HepG2 (cell line): ENCODE measurements around the gene NEAT1. TPM values are rescaled to one million over a fixed set of nuclear protein-coding genes. Genes with fewer than 3 reads are reported as not detected.
A peak's percentile ranks its signal among the peaks of the same experiment; 100 is the strongest.

ENCODE experiments used
- ATAD3A ChIP-seq: sonication (generic); formaldehyde crosslinking; IDR thresholded peaks from 2 replicates; pipeline ENCODE4 v1.4.0; 2020; ENCODE audit warnings: missing genetic modification reagents
- BCL6 ChIP-seq: IDR thresholded peaks from 2 replicates; pipeline ENCODE4 v1.6.1; 2016; ENCODE audit warnings: missing genetic modification reagents, missing compliant biosample characterization
- DNMT1 ChIP-seq: sonication (generic); formaldehyde crosslinking; IDR thresholded peaks from 2 replicates; pipeline ENCODE4 v1.5.1; 2020; ENCODE audit warnings: mild to moderate bottlenecking, missing genetic modification reagents
- KDM1A ChIP-seq: IDR thresholded peaks from 2 replicates; pipeline ENCODE4 v1.6.1; 2016; ENCODE audit warnings: missing compliant biosample characterization
- MEIS1 ChIP-seq: sonication (generic); formaldehyde crosslinking; IDR thresholded peaks from 2 replicates; pipeline ENCODE4 v1.9.0; 2021; ENCODE audit warnings: mild to moderate bottlenecking, missing genetic modification reagents, moderate library complexity, borderline replicate concordance
- MZF1 ChIP-seq: sonication (generic); formaldehyde crosslinking; IDR thresholded peaks from 2 replicates; pipeline ENCODE4 v1.8.1; 2023; ENCODE audit warnings: mild to moderate bottlenecking, missing genetic modification reagents, borderline replicate concordance
- POGZ ChIP-seq: sonication (generic); formaldehyde crosslinking; IDR thresholded peaks from 2 replicates; pipeline ENCODE4 v1.4.0; 2020; ENCODE audit warnings: mild to moderate bottlenecking, missing genetic modification reagents
- PPARG ChIP-seq: conservative IDR thresholded peaks from 2 replicates; pipeline ENCODE4 v1.6.1; 2016; ENCODE audit warnings: missing biosample characterization, missing genetic modification reagents
- SALL2 ChIP-seq: sonication (generic); formaldehyde crosslinking; IDR thresholded peaks from 2 replicates; pipeline ENCODE4 v1.8.1; 2023; ENCODE audit warnings: mild to moderate bottlenecking, missing genetic modification reagents, inconsistent platforms
- SSRP1 ChIP-seq: IDR thresholded peaks from 2 replicates; pipeline ENCODE4 v1.6.1; 2016; ENCODE audit warnings: control low read depth
- YEATS4 ChIP-seq: sonication (generic); formaldehyde crosslinking; IDR thresholded peaks from 2 replicates; pipeline ENCODE4 v1.4.0; 2020; ENCODE audit warnings: missing genetic modification reagents, borderline replicate concordance
- ZNF12 ChIP-seq: sonication (generic); formaldehyde crosslinking; IDR thresholded peaks from 2 replicates; pipeline ENCODE4 v1.5.0; 2020; ENCODE audit warnings: missing genetic modification reagents
- ZNF24 ChIP-seq: fragments of 450-650 bp; IDR thresholded peaks from 2 replicates; pipeline ENCODE4 v1.6.1; 2017; ENCODE audit warnings: antibody characterized with exemption, mild to moderate bottlenecking
- ZNF616 ChIP-seq: sonication (generic); formaldehyde crosslinking; IDR thresholded peaks from 2 replicates; pipeline ENCODE4 v1.5.0; 2020; ENCODE audit warnings: low read depth, mild to moderate bottlenecking, missing genetic modification reagents
- polyA plus RNA-seq, 8 experiments: library from polyadenylated mRNA; depleted of rRNA in 3 of 8; stranded (reverse) in 7 of 8; unstranded in 1 of 8; fragments of >200 nt; fragmentation: Illumina TruSeq in 4 of 8; extraction: Trizol in 4 of 8; gene quantifications; 2 replicates each; pipeline versions ENCODE4 v1.2.1 to v1.2.3, GENCODE V29; 2011 to 2016; ENCODE audit warnings: low read depth in 4 of 8, missing spikeins in 1 of 8, mixed read lengths in 1 of 8; ENCODE audit not compliant: insufficient read depth in 1 of 8
- total RNA-seq, 5 experiments: library from RNA; depleted of rRNA; stranded (reverse); fragments of >200 nt; fragmentation: Illumina TruSeq; extraction: Trizol; gene quantifications; 2 replicates each; pipeline ENCODE4 v1.2.3, GENCODE V29; 2016; ENCODE audit warnings: low read depth in 1 of 5
- TF ChIP-seq, protein P1 (sequence below): sonication (generic); formaldehyde crosslinking; IDR thresholded peaks from 2 replicates; pipeline ENCODE4 v1.5.1; 2020; ENCODE audit warnings: missing genetic modification reagents, mild to moderate bottlenecking, borderline replicate concordance
- TF ChIP-seq, protein P2 (sequence below): sonication (generic); formaldehyde crosslinking; IDR thresholded peaks from 2 replicates; pipeline ENCODE4 v1.4.0; 2020; ENCODE audit warnings: missing genetic modification reagents
- TF ChIP-seq, protein P3 (sequence below): sonication (generic); formaldehyde crosslinking; conservative IDR thresholded peaks from 2 replicates; pipeline ENCODE4 v1.8.0; 2022; ENCODE audit warnings: low read depth, missing genetic modification reagents
- TF ChIP-seq, protein P4 (sequence below): sonication (generic); formaldehyde crosslinking; IDR thresholded peaks from 2 replicates; pipeline ENCODE4 v1.8.0; 2022; ENCODE audit warnings: mild to moderate bottlenecking, missing genetic modification reagents, moderate library complexity
- TF ChIP-seq, protein P5 (sequence below): sonication (generic); formaldehyde crosslinking; IDR thresholded peaks from 2 replicates; pipeline ENCODE4 v1.4.0; 2020; ENCODE audit warnings: mild to moderate bottlenecking, missing genetic modification reagents

The NEAT1 gene
- total and polyA plus RNA-seq, 2 of the 13 experiments (the other 11 are each of a cell fraction or from before 2014, with no cell fraction given) = 20.5 to 41.2 TPM

DNA sequence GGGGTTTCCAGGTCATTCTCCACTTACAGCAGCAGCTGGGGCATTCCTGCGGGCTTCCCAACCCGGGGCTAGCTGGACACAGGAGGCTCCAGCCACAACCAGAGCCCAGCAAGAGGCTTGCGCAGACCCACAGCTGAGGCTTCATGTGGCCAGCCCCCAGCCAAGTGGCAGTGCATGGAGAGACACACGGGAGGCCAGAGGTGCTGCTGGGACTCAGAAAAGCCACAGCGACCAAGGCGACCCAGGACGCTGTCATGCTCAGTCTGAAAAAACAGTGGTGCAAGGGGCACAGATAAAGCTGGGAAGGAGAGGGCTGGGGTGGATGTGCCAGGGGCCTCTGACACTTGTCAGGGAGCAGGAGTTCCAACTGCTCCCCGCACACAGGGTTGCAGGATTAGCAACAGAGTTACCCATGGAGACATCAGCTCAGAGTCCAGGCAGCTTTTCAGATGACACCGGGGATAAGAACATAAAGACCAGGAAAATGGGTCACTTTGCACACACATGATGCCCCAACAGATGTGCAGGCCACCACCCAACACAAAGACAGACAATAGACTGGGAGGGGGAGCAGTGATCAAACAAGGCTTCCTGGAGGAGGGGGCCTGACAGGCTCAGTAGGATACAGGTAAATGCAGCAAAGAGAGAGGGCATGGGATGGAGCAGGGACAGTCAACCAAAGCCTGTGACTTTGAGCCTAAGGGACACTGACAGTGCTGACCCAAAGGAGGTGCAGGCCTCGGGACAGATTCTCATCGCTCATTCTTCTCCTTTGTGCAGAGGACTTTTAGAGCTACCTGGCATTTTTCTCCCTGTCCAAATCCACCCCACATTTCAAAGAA, 6.9 kb upstream of the NEAT1 start (continued):
- TF ChIP-seq POGZ (CRISPR knock-in tag) (no peak), MZF1 (CRISPR knock-in tag) (no peak), ATAD3A (CRISPR knock-in tag) (no peak), KDM1A (CRISPR knock-in tag) (no peak), SALL2 (no peak), ZNF24 (no peak), YEATS4 (no peak), SSRP1 (CRISPR knock-in tag) (no peak), ZNF616 (CRISPR knock-in tag) (no peak), PPARG (CRISPR knock-in tag) (no peak), MEIS1 (CRISPR knock-in tag) (0 out of 2 replicates have a peak, but pooled peaks have one; percentile 34), BCL6 (CRISPR knock-in tag) (no peak), ZNF12 (no peak), DNMT1 (no peak)
- TF ChIP-seq, protein P1, sequence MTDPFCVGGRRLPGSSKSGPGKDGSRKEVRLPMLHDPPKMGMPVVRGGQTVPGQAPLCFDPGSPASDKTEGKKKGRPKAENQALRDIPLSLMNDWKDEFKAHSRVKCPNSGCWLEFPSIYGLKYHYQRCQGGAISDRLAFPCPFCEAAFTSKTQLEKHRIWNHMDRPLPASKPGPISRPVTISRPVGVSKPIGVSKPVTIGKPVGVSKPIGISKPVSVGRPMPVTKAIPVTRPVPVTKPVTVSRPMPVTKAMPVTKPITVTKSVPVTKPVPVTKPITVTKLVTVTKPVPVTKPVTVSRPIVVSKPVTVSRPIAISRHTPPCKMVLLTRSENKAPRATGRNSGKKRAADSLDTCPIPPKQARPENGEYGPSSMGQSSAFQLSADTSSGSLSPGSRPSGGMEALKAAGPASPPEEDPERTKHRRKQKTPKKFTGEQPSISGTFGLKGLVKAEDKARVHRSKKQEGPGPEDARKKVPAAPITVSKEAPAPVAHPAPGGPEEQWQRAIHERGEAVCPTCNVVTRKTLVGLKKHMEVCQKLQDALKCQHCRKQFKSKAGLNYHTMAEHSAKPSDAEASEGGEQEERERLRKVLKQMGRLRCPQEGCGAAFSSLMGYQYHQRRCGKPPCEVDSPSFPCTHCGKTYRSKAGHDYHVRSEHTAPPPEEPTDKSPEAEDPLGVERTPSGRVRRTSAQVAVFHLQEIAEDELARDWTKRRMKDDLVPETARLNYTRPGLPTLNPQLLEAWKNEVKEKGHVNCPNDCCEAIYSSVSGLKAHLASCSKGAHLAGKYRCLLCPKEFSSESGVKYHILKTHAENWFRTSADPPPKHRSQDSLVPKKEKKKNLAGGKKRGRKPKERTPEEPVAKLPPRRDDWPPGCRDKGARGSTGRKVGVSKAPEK (CRISPR knock-in tag) = peak; percentile 13; the same call in 1 of the 2 replicates
- TF ChIP-seq, protein P2, sequence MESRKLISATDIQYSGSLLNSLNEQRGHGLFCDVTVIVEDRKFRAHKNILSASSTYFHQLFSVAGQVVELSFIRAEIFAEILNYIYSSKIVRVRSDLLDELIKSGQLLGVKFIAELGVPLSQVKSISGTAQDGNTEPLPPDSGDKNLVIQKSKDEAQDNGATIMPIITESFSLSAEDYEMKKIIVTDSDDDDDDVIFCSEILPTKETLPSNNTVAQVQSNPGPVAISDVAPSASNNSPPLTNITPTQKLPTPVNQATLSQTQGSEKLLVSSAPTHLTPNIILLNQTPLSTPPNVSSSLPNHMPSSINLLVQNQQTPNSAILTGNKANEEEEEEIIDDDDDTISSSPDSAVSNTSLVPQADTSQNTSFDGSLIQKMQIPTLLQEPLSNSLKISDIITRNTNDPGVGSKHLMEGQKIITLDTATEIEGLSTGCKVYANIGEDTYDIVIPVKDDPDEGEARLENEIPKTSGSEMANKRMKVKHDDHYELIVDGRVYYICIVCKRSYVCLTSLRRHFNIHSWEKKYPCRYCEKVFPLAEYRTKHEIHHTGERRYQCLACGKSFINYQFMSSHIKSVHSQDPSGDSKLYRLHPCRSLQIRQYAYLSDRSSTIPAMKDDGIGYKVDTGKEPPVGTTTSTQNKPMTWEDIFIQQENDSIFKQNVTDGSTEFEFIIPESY (CRISPR knock-in tag) = no peak
- TF ChIP-seq, protein P3, sequence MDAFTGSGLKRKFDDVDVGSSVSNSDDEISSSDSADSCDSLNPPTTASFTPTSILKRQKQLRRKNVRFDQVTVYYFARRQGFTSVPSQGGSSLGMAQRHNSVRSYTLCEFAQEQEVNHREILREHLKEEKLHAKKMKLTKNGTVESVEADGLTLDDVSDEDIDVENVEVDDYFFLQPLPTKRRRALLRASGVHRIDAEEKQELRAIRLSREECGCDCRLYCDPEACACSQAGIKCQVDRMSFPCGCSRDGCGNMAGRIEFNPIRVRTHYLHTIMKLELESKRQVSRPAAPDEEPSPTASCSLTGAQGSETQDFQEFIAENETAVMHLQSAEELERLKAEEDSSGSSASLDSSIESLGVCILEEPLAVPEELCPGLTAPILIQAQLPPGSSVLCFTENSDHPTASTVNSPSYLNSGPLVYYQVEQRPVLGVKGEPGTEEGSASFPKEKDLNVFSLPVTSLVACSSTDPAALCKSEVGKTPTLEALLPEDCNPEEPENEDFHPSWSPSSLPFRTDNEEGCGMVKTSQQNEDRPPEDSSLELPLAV = no peak
- TF ChIP-seq, protein P4, sequence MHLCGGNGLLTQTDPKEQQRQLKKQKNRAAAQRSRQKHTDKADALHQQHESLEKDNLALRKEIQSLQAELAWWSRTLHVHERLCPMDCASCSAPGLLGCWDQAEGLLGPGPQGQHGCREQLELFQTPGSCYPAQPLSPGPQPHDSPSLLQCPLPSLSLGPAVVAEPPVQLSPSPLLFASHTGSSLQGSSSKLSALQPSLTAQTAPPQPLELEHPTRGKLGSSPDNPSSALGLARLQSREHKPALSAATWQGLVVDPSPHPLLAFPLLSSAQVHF (CRISPR knock-in tag) = no peak
- TF ChIP-seq, protein P5, sequence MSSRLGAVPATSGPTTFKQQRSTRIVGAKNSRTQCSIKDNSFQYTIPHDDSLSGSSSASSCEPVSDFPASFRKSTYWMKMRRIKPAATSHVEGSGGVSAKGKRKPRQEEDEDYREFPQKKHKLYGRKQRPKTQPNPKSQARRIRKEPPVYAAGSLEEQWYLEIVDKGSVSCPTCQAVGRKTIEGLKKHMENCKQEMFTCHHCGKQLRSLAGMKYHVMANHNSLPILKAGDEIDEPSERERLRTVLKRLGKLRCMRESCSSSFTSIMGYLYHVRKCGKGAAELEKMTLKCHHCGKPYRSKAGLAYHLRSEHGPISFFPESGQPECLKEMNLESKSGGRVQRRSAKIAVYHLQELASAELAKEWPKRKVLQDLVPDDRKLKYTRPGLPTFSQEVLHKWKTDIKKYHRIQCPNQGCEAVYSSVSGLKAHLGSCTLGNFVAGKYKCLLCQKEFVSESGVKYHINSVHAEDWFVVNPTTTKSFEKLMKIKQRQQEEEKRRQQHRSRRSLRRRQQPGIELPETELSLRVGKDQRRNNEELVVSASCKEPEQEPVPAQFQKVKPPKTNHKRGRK = no peak
